ENCODE data around the gene SUCO. TPM values are rescaled to one million over a fixed set of nuclear protein-coding genes. Genes with fewer than 3 reads are reported as not detected.

SUCO gene
- total RNA-seq, 1 experiment from 2014 or later = 84.6 TPM

DNA sequence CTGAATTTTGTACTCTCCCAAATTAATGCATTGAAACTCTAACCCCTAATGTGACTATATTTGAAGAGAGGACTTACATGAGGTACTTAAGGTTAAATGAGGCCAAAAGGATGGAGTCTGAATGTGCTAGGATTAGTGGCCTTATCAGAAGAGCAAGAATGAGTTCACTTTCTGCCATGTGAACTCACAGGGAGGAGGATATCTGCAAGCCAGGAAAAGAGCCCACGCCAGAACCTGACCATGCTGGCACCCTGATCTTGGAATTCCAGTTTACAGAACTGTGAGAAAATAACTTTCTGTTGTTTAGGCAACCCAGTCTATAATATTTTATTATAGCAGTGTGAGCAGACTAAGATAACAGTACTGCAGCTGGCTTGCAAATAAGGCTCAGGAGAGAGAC is 113.7 kb downstream of the SUCO start:
- peaks cover 6% of the 10 kb centered on the region for H3K9me3 Mint-ChIP-seq (ENCODE audit: low read depth, unreplicated experiment)
- intact Hi-C loops (cut with micrococcal nuclease; ENCODE audit: unreplicated experiment) = no loop called here
- no peak for DNase-seq
- BruUV-seq (replicated peaks) = no TSS peak
- H3K4me3 Mint-ChIP-seq (ENCODE audit: low read depth, unreplicated experiment) = no peak overlapping the region
- no peak overlapping the region for H3K27ac Mint-ChIP-seq (ENCODE audit: unreplicated experiment)
- no peaks in the 10 kb centered on the region for H3K27me3 Mint-ChIP-seq (ENCODE audit: unreplicated experiment)
- CTCF ChIA-PET = no interaction called here
- peaks cover 35% of the 10 kb centered on the region for H3K4me1 Mint-ChIP-seq (ENCODE audit: low read depth, unreplicated experiment)
- peaks cover 5% of the 10 kb centered on the region for H3K36me3 Mint-ChIP-seq (ENCODE audit: insufficient read depth, unreplicated experiment)
- no peak for TF ChIP-seq CTCF (IDR thresholded peaks at IDR 0.05; ENCODE audit: unreplicated experiment)

DNA sequence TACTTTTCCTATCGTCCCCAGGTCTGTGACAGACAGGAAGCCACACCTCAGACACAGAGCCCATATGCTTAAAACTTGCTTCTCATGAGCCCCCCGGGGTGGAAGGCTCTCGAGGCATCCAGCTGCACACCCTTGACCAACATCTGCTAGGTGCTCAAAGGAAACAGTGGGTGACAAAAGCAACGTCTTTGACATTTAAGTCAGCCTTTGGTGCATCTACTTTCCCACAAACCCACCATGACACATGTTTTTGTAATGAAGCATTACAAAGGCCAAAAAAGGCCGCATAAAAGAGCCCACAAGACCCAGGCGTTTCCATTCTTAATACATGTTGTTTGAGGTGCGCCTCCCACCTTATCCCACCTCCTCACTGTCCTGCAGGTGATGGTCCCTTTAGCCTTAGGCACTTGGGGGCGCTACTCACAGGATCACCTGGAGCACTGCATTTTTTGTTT is 114.2 kb downstream of the SUCO start:
- CTCF ChIA-PET = no interaction called here
- no TSS peak for BruUV-seq (replicated peaks)
- Mint-ChIP-seq H3K4me3 (ENCODE audit: low read depth, unreplicated experiment) (no peak overlapping the region), H3K27ac (ENCODE audit: unreplicated experiment) (no peak overlapping the region), H3K4me1 (ENCODE audit: low read depth, unreplicated experiment) (peaks cover 34% of the 10 kb centered on the region), H3K9me3 (ENCODE audit: low read depth, unreplicated experiment) (peaks cover 6% of the 10 kb centered on the region), H3K27me3 (ENCODE audit: unreplicated experiment) (no peaks in the 10 kb centered on the region), H3K36me3 (ENCODE audit: insufficient read depth, unreplicated experiment) (peaks cover 5% of the 10 kb centered on the region)
- DNase-seq = no peak
- TF ChIP-seq CTCF (IDR thresholded peaks at IDR 0.05; ENCODE audit: unreplicated experiment) = no peak
- intact Hi-C loops (cut with micrococcal nuclease; ENCODE audit: unreplicated experiment) = no loop called here

DNA sequence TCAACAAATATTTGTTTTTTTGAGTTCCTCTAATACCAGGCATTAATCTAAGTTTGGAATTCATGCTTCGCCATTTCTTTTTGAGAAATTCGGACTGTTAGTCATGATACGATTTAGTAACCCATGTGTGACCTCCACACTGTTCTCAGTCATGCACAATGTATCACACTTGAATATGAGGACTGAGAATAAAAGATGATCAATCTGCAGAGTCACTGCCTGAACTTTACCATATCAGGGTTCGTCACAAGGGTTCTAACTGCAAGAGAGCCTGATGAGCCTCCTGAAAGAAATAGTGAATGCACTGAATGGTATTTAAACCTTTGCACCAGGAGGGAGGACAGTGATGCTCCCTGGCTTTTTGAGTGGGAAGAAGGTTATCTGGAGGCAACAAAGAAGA is 115.0 kb downstream of the SUCO start:
- no peak overlapping the region for H3K4me3 Mint-ChIP-seq (ENCODE audit: low read depth, unreplicated experiment)
- intact Hi-C loops (cut with micrococcal nuclease; ENCODE audit: unreplicated experiment) = no loop called here
- no peak for DNase-seq
- H3K36me3 Mint-ChIP-seq (ENCODE audit: insufficient read depth, unreplicated experiment) = peaks cover 2% of the 10 kb centered on the region
- no peak for TF ChIP-seq CTCF (IDR thresholded peaks at IDR 0.05; ENCODE audit: unreplicated experiment)
- CTCF ChIA-PET = no interaction called here
- H3K27ac Mint-ChIP-seq (ENCODE audit: unreplicated experiment) = no peak overlapping the region
- no peaks in the 10 kb centered on the region for H3K27me3 Mint-ChIP-seq (ENCODE audit: unreplicated experiment)
- no TSS peak for BruUV-seq (replicated peaks)
- peaks cover 5% of the 10 kb centered on the region for H3K9me3 Mint-ChIP-seq (ENCODE audit: low read depth, unreplicated experiment)
- H3K4me1 Mint-ChIP-seq (ENCODE audit: low read depth, unreplicated experiment) = peaks cover 34% of the 10 kb centered on the region

DNA sequence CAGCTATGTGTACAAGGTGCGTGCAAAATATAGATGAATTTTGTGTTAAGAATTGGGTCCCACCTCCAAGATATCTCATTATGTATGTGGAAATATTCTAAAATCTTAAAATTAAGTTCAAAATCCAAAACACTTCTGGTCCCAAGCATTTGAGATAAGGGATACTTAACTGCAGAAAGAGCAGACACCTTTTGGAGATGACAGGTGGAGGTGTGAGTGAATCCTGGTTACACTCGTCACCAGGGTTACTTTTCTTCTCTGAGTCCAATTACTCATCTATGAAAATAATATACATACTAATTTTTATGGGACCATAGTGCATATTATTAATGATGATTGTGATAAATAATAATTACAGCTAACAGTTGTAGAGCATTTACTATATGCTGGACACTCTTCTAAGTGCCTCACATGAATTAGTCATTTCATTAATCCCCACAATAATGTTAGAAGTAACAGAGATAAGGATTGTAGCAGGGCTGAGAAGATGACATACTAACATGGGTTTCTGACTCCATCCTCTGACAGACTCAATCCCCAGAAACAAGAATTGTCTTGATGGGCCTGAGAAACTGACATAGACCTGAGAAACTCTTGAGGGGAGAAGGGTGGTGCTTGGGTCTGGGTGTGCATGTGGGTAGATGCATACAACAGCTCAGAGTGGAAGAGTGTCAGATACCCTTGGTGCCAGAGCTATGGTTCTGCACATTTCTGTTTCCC is 117.7 kb downstream of the SUCO start:
- BruUV-seq (replicated peaks) = no TSS peak
- H3K4me1 Mint-ChIP-seq (ENCODE audit: low read depth, unreplicated experiment) = peaks cover 33% of the 10 kb centered on the region
- no peak for DNase-seq
- no peak for TF ChIP-seq CTCF (IDR thresholded peaks at IDR 0.05; ENCODE audit: unreplicated experiment)
- CTCF ChIA-PET = no interaction called here
- H3K27ac Mint-ChIP-seq (ENCODE audit: unreplicated experiment) = no peak overlapping the region
- intact Hi-C loops (cut with micrococcal nuclease; ENCODE audit: unreplicated experiment) = no loop called here
- H3K27me3 Mint-ChIP-seq (ENCODE audit: unreplicated experiment) = no peaks in the 10 kb centered on the region
- no peaks in the 10 kb centered on the region for H3K36me3 Mint-ChIP-seq (ENCODE audit: insufficient read depth, unreplicated experiment)
- H3K4me3 Mint-ChIP-seq (ENCODE audit: low read depth, unreplicated experiment) = no peak overlapping the region
- peaks cover 2% of the 10 kb centered on the region for H3K9me3 Mint-ChIP-seq (ENCODE audit: low read depth, unreplicated experiment)
